ENCODE results near the gene THSD8.

Gene THSD8

DNA sequence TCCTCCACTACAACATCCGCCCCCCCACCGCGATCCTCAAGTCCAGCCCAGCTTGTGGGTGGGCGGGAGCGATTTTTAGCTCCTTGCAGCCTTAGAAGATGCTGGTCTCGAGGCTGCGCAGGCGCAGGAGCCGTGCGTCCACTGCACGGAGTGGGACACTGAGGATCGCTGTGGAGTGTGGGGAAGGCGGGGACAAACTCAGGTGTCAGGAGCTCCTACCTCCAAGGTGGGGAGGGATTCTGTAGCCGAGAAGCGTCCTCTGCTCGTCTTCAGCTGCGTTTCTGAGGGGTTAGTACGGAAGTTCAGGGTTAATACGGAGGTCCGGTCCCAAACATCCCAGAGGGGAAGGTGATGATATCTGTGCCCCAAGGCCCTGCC is 32.7 kb downstream of the THSD8 start, which contains the start of gene RTBDN:
Gene RTBDN, minus strand, starts transcription at position 14 of the 378 bp plus-strand sequence. CDS start 4,600 bp downstream, outside the sequence.
- Histone ChIP-seq H3K36me3 (ENCODE audit: control insufficient read depth in 4 of 4, insufficient read depth in 4 of 4, low read length in 3 of 4) (no peaks in the 10 kb centered on the region), H3K27ac (ENCODE audit: insufficient read depth in 1 of 2, low read depth in 1 of 2, low read length in 2 of 2, poor library complexity in 1 of 2, severe bottlenecking in 2 of 2) (no peak within 1 kb of the TSS), H3K4me1 (ENCODE audit: control extremely low read depth in 1 of 4, control insufficient read depth in 4 of 4, insufficient read depth in 4 of 4, low read length in 3 of 4) (peaks cover 0 to 32% (median 20%) of the 10 kb centered on the region in 4 experiments), H3K4me3 (ENCODE audit: control insufficient read depth in 1 of 7, extremely low read depth in 1 of 7, insufficient read depth in 4 of 7, low read depth in 2 of 7, low read length in 6 of 7) (peak within 1 kb of the TSS in 6 of 7 experiments; percentile 1 to 64 (median 41)), H3K9me3 (ENCODE audit: control extremely low read depth in 1 of 5, control insufficient read depth in 4 of 5, insufficient read depth in 2 of 5, low read depth in 1 of 5, low read length in 4 of 5) (no peaks in the 10 kb centered on the region), H3K27me3 (replicated peaks in 2 of 5; ENCODE audit: control insufficient read depth in 4 of 5, insufficient read depth in 5 of 5, low read length in 4 of 5) (peaks cover 17 to 96% (median 41%) of the 10 kb centered on the region in 5 experiments)
- no peak for DNase-seq
- ChIA-PET CTCF (interaction anchor here (0.9 kb wide), 1 partner anchor 10 kb away, joined by 3 read pairs; no protein-coding TSS in a partner anchor), POLR2A (no interaction called here)
- 12% methylated on average over 20 of the region's 20 CpGs for WGBS (ENCODE audit: insufficient coverage)

DNA sequence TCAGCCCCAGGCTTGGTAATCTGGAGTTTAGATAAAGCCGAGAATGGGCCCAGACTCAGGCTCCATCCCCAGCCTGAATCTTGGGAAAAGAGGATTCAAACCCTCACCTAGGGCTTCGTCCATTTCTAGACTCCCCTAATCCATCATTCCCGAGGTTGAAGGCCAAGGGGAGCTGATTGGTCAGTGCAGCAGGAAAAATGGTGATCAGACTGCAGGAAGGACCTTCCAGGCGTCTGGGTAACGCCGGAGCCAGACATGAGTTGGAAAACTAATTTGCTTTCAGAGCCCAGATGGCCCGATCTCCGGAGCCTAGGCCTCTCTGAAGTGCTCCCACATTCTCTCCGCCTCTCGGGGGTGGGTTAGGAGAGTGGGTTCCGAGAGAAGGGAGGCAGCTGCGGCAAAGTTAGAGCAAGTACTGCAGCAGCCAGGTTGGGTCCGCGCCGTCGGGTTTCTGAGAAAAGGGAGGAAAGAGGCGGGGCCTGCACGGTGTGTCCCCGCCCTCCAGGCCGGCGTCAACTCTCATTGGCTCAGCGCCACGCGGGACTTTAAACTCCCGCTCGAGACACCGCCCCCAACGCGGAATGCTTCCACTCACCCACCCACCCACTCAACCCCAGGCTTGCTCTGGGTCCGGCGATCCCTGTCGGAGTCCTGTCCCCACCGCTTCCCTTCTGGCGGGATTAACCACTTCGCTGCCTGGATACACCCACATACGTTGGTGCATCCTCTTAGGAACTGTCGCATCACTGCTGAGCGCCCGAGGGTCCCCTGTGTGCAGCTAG is 33.3 kb downstream of the THSD8 start:
- no peaks in the 10 kb centered on the region for H3K9me3 ChIP-seq (ENCODE audit: control extremely low read depth in 1 of 5, control insufficient read depth in 4 of 5, insufficient read depth in 2 of 5, low read depth in 1 of 5, low read length in 4 of 5)
- H3K4me1 ChIP-seq (ENCODE audit: control extremely low read depth in 1 of 4, control insufficient read depth in 4 of 4, insufficient read depth in 4 of 4, low read length in 3 of 4), result peaks cover 0 to 32% (median 20%) of the 10 kb centered on the region in 4 experiments
- H3K27ac ChIP-seq (ENCODE audit: insufficient read depth in 1 of 2, low read depth in 1 of 2, low read length in 2 of 2, poor library complexity in 1 of 2, severe bottlenecking in 2 of 2), result no peak overlapping the region
- ChIA-PET POLR2A (no interaction called here), CTCF (interaction anchor here (0.9 kb wide), 1 partner anchor 11 kb away, joined by 3 read pairs; no protein-coding TSS in a partner anchor)
- no peaks in the 10 kb centered on the region for H3K36me3 ChIP-seq (ENCODE audit: control insufficient read depth in 4 of 4, insufficient read depth in 4 of 4, low read length in 3 of 4)
- WGBS (ENCODE audit: insufficient coverage), result 11% methylated on average over 23 of the region's 39 CpGs
- no peak overlapping the region for H3K4me3 ChIP-seq (ENCODE audit: control insufficient read depth in 1 of 7, extremely low read depth in 1 of 7, insufficient read depth in 4 of 7, low read depth in 2 of 7, low read length in 6 of 7)
- peaks cover 20 to 96% (median 42%) of the 10 kb centered on the region in 5 experiments for H3K27me3 ChIP-seq (replicated peaks in 2 of 5; ENCODE audit: control insufficient read depth in 4 of 5, insufficient read depth in 5 of 5, low read length in 4 of 5)
- DNase-seq, result peak in 2 of 3 donors; percentile 61 to 67

DNA sequence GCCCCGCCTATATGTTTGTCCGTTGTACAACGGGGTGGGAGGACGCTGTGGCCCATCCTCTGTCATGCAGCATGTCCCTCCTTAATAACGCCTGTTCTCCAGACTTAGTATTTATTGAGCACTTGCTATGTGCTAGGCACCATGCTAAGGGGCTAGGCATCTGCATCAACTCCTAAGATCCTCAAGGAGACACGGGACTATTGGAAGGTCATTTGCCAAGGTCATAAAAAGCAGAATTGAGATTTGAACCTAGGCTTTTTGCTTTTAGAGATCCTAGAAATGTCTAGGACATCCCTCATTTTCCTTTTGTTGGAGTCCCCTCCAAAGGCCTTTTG is 34.6 kb downstream of the THSD8 start:
- no peaks in the 10 kb centered on the region for H3K36me3 ChIP-seq (ENCODE audit: control insufficient read depth in 4 of 4, insufficient read depth in 4 of 4, low read length in 3 of 4)
- H3K9me3 ChIP-seq (ENCODE audit: control extremely low read depth in 1 of 5, control insufficient read depth in 4 of 5, insufficient read depth in 2 of 5, low read depth in 1 of 5, low read length in 4 of 5), result peaks cover 0 to 2% (median 0%) of the 10 kb centered on the region in 5 experiments
- no peak for DNase-seq
- 8% methylated on average over 6 of the region's 6 CpGs for WGBS (ENCODE audit: insufficient coverage)
- POLR2A ChIA-PET, result no interaction called here
- peaks cover 2 to 44% (median 26%) of the 10 kb centered on the region in 4 experiments for H3K4me1 ChIP-seq (ENCODE audit: control extremely low read depth in 1 of 4, control insufficient read depth in 4 of 4, insufficient read depth in 4 of 4, low read length in 3 of 4)
- H3K4me3 ChIP-seq (ENCODE audit: control insufficient read depth in 1 of 7, extremely low read depth in 1 of 7, insufficient read depth in 4 of 7, low read depth in 2 of 7, low read length in 6 of 7), result no peak overlapping the region
- CTCF ChIA-PET, result interaction anchor here (0.9 to 2.7 kb wide), 3 partner anchors 8 to 20 kb away, joined by 3 to 13 read pairs (median 9); no protein-coding TSS in a partner anchor
- H3K27me3 ChIP-seq (replicated peaks in 2 of 5; ENCODE audit: control insufficient read depth in 4 of 5, insufficient read depth in 5 of 5, low read length in 4 of 5), result peaks cover 16 to 96% (median 44%) of the 10 kb centered on the region in 5 experiments
- H3K27ac ChIP-seq (ENCODE audit: insufficient read depth in 1 of 2, low read depth in 1 of 2, low read length in 2 of 2, poor library complexity in 1 of 2, severe bottlenecking in 2 of 2), result no peak overlapping the region

DNA sequence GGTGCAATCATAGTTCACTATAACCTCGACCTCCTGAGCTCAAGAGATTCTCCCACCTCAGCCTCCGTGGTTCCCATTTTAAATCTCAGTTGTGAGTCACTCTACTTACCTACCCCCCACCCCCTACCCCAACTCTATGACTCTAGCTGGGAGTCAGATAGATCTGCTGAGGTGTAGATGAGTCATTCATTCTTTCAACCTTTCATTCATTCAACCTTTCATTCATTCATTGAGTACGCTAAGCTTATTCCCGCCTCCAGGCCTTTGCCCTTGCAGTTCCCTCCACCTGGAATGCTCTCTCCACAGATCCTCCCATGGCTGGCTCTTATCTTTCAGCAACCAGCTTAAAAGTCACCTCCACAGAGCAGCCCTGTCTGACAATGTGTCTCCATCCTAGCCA is 35.4 kb downstream of the THSD8 start:
- Histone ChIP-seq H3K9me3 (ENCODE audit: control extremely low read depth in 1 of 5, control insufficient read depth in 4 of 5, insufficient read depth in 2 of 5, low read depth in 1 of 5, low read length in 4 of 5) (peaks cover 0 to 2% (median 0%) of the 10 kb centered on the region in 5 experiments), H3K27me3 (replicated peaks in 2 of 5; ENCODE audit: control insufficient read depth in 4 of 5, insufficient read depth in 5 of 5, low read length in 4 of 5) (peaks cover 14 to 95% (median 47%) of the 10 kb centered on the region in 5 experiments), H3K4me1 (ENCODE audit: control extremely low read depth in 1 of 4, control insufficient read depth in 4 of 4, insufficient read depth in 4 of 4, low read length in 3 of 4) (peaks cover 2 to 44% (median 26%) of the 10 kb centered on the region in 4 experiments), H3K27ac (ENCODE audit: insufficient read depth in 1 of 2, low read depth in 1 of 2, low read length in 2 of 2, poor library complexity in 1 of 2, severe bottlenecking in 2 of 2) (no peak overlapping the region), H3K4me3 (ENCODE audit: control insufficient read depth in 1 of 7, extremely low read depth in 1 of 7, insufficient read depth in 4 of 7, low read depth in 2 of 7, low read length in 6 of 7) (no peak overlapping the region), H3K36me3 (ENCODE audit: control insufficient read depth in 4 of 4, insufficient read depth in 4 of 4, low read length in 3 of 4) (no peaks in the 10 kb centered on the region)
- POLR2A ChIA-PET, result no interaction called here
- CTCF ChIA-PET, result interaction anchor here (0.5 to 2.7 kb wide), 8 partner anchors 9 to 106 kb away, joined by 3 to 13 read pairs (median 4); no protein-coding TSS in a partner anchor
- 96% methylated on average over 2 of the region's 4 CpGs for WGBS (ENCODE audit: insufficient coverage)
- peak in 1 of 3 donors; percentile 39 for DNase-seq

DNA sequence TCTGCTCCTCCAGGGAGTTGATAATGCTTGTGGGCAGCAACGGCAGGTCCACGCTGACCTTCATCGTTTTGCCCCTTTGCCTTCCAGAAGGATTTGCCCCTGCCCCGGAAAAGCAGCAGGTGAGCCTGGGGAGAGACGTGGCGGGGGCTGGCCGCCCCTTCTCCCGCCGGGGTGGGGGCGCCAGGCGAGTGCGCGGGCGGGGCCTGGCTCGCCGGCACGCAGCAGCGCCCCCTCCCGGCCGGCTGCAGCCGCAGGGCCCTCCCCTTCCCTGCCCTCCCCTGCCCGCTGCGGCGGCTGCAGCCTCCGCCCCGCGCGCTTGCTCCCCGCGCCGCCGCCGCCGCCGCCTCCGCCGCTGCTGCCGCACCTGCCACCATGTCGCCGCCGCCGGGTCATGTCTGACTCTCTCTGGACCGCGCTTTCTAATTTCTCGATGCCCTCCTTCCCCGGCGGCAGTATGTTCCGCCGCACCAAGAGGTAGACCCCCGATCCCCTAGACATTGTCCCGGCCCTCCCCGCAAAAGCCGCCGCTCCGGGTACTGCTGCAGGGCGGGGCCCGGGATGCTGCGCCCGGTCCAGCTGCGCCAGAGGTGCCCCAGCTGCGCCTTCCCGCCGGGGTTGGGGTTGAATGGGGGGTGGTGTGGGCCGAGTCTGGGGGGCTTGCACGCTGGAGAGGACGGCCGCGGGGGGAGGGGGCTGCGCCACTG is 36.5 kb downstream of the THSD8 start, which contains the start of gene MAST1:
Gene MAST1, plus strand, starts transcription at position 334 of the 704 bp plus-strand sequence. Its CDS starts 58 bp downstream, at position 392.
- peaks cover 17 to 92% (median 42%) of the 10 kb centered on the region in 5 experiments for H3K27me3 ChIP-seq (replicated peaks in 2 of 5; ENCODE audit: control insufficient read depth in 4 of 5, insufficient read depth in 5 of 5, low read length in 4 of 5)
- POLR2A ChIA-PET, result no interaction called here
- DNase-seq, result peak; percentile 47 to 69 (median 60)

DNA sequence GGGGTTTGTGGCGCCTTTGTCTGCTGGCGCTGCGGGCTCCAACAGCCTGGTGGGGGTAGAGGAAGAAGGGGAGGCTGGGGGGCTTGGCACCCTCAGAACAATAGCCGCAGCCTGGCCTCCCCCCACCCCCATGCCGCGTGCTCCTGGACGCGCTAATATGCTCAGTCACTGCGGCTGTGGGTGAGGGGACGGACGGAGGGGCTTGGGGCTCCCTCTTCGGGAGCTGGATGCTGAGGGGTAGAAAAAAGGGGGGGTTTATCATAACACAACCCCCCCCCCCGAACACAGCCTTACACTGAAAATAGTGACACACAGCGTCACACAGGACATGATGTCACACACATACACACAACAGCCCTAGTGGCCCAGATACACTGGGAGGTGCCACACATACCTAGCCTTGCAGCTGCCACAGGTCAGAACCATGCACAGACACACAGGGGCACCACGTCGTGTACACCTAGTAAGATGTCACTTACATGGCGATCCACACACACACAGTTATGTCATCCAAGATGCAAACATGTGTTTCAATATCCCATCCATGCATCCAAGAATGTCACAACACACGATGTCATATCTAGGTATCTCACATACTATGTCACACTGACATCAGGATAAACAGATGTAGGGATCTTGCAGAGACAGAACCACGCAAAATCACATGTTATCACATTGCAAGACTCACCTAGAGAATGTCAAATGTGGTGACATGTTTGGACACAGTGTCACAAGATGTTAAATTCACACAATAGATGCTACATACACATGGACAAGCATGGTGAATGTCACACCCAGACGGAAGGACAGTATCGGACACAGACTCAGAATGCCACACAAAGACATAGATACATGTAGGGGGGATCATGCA is 37.3 kb downstream of the THSD8 start:
- Histone ChIP-seq H3K4me3 (ENCODE audit: control insufficient read depth in 1 of 7, extremely low read depth in 1 of 7, insufficient read depth in 4 of 7, low read depth in 2 of 7, low read length in 6 of 7) (peak overlapping the region in 2 of 7 experiments; percentile 62 to 72), H3K27ac (ENCODE audit: insufficient read depth in 1 of 2, low read depth in 1 of 2, low read length in 2 of 2, poor library complexity in 1 of 2, severe bottlenecking in 2 of 2) (no peak overlapping the region), H3K27me3 (replicated peaks in 2 of 5; ENCODE audit: control insufficient read depth in 4 of 5, insufficient read depth in 5 of 5, low read length in 4 of 5) (peaks cover 17 to 90% (median 41%) of the 10 kb centered on the region in 5 experiments), H3K9me3 (ENCODE audit: control extremely low read depth in 1 of 5, control insufficient read depth in 4 of 5, insufficient read depth in 2 of 5, low read depth in 1 of 5, low read length in 4 of 5) (peaks cover 0 to 2% (median 0%) of the 10 kb centered on the region in 5 experiments), H3K4me1 (ENCODE audit: control extremely low read depth in 1 of 4, control insufficient read depth in 4 of 4, insufficient read depth in 4 of 4, low read length in 3 of 4) (peaks cover 2 to 33% (median 19%) of the 10 kb centered on the region in 4 experiments), H3K36me3 (ENCODE audit: control insufficient read depth in 4 of 4, insufficient read depth in 4 of 4, low read length in 3 of 4) (no peaks in the 10 kb centered on the region)
- CTCF ChIA-PET, result interaction anchor here (0.6 to 2.7 kb wide), 3 partner anchors 8 to 44 kb away, joined by 3 to 13 read pairs (median 3); no protein-coding TSS in a partner anchor
- peak in 2 of 3 donors; percentile 47 to 59 for DNase-seq
- WGBS (ENCODE audit: insufficient coverage), result 38% methylated on average over 13 of the region's 21 CpGs
- POLR2A ChIA-PET, result no interaction called here

More for the DNA sequence above, 36.5 kb downstream of the THSD8 start, which contains the start of gene MAST1:
- peaks cover 0 to 2% (median 0%) of the 10 kb centered on the region in 5 experiments for H3K9me3 ChIP-seq (ENCODE audit: control extremely low read depth in 1 of 5, control insufficient read depth in 4 of 5, insufficient read depth in 2 of 5, low read depth in 1 of 5, low read length in 4 of 5)
- H3K36me3 ChIP-seq (ENCODE audit: control insufficient read depth in 4 of 4, insufficient read depth in 4 of 4, low read length in 3 of 4), result no peaks in the 10 kb centered on the region
- peaks cover 2 to 38% (median 25%) of the 10 kb centered on the region in 4 experiments for H3K4me1 ChIP-seq (ENCODE audit: control extremely low read depth in 1 of 4, control insufficient read depth in 4 of 4, insufficient read depth in 4 of 4, low read length in 3 of 4)
- WGBS (ENCODE audit: insufficient coverage), result under 1% methylated on average over 44 of the region's 69 CpGs
- peak within 1 kb of the TSS in 5 of 7 experiments; percentile 31 to 72 (median 57) for H3K4me3 ChIP-seq (ENCODE audit: control insufficient read depth in 1 of 7, extremely low read depth in 1 of 7, insufficient read depth in 4 of 7, low read depth in 2 of 7, low read length in 6 of 7)
- H3K27ac ChIP-seq (ENCODE audit: insufficient read depth in 1 of 2, low read depth in 1 of 2, low read length in 2 of 2, poor library complexity in 1 of 2, severe bottlenecking in 2 of 2), result no peak within 1 kb of the TSS
- CTCF ChIA-PET, result interaction anchor here (0.6 to 2.7 kb wide), 3 partner anchors 9 to 44 kb away, joined by 3 to 13 read pairs (median 3); no protein-coding TSS in a partner anchor

Measured in common myeloid progenitor, CD34-positive (primary cell).